SKM-1 (cell line): ENCODE results near the gene GNLY.
A peak's percentile ranks its signal among the peaks of the same experiment; 100 is the strongest.

Source experiments
- DNase-seq: peaks from one replicate; lab custom pipeline; 2025; ENCODE audit not compliant: unreplicated experiment; lab: John Stamatoyannopoulos, UW

Gene GNLY

DNA sequence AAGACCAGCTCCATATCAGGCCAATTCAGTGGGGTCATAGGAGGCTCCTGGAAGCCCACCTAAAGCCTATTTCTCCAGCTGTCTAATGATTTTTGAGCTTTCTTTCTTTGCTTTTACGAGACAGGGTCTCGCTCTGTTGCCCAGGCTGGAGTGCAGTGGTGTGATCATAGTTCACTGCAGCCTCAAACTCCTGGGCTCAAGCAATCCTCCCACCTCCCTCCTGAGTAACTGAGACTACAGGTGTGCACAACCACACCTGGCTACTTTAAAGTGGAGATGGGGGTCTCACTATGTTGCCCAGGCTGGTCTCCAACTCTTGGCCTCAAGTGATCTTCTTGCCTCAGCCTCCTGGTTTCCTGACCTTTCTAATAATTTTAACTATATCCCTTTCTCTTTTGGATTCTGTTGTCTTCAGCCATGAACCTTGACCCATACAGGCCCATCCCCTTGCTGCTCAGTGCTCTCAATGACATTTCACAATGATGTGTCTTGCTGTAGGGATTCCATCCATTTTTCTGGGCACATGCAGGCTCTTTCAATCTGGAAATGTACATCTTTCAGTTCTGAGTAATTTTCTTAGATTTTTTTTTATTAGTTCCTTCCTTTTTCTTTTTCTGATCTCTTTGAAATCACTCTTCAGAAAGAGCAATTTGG lies 29.7 kb downstream of the GNLY start:
- no peak for DNase-seq

DNA sequence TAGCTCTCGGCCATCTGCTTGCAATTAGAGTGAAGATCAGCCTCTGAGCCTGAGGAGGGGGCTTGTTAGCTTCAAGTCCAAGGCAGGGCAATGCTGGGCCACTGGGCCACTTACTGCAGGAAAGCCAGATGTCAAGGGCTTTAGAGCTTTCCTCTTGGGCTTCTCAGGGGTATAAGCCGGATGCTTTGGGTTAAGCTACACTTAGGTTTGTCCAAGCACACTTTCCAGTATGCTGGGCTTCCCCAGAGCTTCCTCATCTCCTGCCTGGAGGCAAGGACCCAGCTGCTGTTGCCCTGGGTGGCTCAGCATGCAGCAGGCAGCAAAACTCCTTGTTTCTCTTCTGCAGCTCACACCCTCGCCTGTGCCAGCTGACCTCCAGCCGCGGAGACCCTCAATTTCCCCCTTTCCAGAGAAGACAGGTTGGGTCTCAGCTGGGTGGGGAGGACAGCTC lies 30.6 kb downstream of the GNLY start:
- DNase-seq = no peak

DNA sequence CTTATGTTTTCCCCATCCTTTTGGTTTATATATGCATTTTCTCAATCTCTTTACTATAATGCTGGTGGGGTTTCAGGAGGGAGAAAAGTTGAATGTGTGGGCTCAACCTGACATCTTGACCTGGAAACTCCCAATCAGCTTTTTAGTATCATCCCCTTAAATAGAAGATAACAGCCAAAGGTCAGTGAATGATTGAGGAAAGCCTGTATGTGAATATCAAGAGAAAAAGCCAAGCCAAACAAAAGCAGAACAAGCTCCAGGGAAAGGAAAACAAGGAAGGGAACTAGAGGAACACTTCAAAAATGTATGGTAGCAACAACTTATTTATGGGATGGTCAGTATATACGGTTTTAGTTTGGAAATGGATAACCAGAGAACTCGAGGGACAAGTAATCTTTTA lies 31.3 kb downstream of the GNLY start:
- no peak for DNase-seq

DNA sequence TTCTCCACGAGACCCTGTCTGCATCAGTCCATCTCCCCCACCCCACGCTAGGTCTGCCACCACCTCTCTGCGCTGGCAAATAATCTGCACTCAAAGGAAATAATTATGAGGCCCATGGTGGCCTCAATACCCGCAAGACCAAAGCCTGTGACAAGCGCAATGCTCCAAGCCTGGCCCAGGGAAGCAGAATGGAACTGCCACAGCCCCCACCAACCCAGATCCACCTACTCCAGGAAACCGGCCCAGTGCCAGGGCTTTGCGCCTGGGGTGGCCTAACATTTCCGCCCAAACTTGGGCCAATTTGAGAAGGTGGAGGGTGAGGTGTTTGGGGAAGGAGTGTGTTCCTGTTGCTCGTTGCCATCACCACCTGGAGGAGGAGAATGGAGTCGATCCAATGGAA lies 33.6 kb downstream of the GNLY start:
- no peak for DNase-seq

DNA sequence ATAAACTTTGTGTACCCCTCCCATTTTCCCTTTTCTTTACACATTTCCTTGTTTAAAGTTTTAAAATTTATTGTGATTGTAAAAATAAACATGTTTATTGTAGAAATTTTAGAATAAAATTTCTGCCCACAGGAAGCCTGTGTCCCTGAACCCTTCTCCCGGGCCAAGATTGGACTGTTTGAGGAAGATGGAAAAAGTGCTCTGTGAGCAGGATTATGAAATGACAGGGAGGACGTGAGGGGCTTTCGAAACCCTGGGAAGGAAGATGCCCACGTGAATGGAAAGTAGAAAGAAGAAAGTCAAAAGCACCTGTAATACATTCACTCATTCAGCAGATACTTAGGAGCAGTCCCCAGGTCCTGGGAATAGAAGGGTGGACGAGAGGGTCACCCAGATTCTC lies 34.2 kb downstream of the GNLY start:
- DNase-seq = no peak

DNA sequence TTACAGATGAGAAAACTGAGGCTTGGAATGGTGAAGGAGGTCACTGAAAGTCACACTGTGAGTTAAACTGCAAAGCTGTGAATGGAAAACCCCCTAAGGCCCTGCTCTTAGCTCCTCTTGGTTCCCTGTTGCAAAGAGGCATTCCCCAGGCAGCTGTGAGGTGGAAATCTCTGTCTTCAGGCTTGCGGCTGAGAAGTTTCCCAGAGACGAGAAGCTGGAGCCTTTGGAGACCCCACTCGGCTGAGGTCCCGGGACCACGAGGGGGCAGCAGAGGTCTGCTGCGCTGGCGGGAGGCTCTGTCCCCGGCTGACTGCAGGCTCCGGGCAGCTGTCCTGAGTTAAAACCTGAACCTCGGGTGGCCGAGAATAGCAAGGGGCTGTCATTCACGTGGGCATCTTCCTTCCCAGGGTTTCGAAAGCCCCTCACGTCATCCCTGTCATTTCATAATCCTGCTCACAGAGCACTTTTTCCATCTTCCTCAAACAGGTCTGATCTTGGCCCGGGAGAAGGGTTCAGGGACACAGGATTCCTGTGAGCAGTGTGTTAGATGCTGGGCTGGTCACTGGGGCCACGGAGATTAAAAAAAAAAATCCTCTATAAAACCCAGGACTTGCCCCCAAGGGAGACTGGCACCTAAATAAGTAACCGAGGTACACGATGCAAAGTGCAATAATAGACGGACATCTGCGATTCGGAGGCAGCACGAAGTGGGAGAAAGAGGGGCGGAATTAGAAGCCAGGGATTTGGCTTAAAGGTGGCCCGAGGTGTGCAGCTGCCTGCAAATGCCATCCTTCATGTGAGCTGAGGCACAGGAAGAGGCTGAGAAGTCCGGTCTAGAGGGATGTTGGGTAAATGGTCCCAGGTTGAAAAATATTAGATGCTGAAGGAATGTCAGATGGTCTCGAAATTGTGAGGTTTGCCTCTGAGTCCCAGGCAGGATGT lies 35.0 kb downstream of the GNLY start:
- DNase-seq = peak; percentile 81

DNA sequence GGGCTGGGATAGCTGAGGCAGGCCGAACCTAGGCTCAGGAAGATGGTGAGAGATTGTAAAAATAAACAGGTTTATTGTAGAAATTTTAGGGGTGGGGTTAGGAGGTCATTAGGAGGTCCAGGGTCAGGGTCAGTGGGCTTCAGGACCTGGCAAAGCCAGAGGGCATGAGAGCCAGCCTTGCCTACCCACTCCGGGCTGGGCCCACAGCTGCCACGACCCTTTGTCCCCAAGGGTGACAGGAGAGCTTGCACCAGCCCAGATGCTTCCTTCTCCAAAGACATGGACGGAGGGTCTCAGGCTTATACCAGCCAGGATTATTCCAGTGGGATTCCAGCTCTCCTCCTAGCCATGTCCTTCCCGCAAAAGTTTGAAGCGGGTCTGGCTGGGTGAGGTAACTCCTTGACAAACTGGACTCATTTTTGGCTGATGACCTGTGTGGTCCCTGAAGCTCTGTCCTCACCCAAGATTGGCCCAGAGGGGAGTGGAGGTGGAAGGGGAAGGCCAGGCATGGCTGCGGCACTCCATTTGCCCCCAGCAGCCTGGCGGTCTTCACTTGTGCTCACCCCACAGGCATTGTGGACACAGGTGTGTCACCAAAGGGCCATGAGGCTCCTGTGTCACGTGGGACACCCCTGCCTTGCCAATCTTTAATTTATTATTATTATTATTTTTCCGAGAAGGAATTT lies 35.8 kb downstream of the GNLY start:
- DNase-seq = no peak

DNA sequence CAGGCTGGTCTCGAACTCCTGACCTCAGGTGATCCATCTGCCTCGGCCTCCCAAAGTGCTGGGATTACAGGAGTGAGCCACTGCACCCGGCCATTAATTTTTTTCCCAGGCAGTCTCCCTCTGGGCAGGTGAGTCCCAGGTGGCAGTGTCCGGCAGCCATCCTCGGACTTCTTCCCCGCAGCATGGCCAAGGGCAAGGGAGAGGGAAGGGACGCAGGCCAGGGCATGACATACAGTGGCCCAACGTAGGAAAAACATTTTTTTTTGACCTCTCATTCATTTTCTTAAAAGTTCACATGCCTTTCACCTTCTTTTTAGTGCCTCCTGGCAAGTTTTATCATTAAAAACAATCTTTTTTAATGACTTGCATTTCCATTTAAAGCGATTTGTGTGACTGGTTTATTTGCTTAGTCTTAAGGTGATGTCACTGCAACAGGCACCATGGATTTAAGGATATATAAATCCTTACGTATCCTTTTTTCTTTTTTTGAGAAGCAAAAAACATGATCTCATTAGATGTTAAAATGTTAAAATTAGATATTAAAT lies 36.6 kb downstream of the GNLY start:
- DNase-seq = no peak

DNA sequence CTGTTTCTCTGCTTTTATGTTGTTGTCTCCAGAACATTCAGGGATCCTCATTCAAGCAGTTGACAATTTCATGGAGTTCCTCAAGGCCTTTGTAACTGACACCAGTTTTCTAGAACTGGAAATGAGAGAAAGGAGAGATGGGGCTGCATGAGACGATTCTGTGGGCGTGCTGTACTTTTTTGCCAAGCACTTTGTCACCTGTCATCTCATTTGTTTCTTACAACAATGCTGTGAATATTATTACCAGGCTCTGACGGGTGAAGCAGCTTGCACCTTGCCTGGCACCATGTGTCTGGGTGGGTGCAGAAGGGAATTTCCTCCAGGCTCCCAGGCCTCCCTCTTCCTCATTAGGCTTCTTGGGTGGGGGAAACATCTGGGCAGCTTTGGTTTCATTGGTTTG lies 37.4 kb downstream of the GNLY start:
- DNase-seq = no peak

DNA sequence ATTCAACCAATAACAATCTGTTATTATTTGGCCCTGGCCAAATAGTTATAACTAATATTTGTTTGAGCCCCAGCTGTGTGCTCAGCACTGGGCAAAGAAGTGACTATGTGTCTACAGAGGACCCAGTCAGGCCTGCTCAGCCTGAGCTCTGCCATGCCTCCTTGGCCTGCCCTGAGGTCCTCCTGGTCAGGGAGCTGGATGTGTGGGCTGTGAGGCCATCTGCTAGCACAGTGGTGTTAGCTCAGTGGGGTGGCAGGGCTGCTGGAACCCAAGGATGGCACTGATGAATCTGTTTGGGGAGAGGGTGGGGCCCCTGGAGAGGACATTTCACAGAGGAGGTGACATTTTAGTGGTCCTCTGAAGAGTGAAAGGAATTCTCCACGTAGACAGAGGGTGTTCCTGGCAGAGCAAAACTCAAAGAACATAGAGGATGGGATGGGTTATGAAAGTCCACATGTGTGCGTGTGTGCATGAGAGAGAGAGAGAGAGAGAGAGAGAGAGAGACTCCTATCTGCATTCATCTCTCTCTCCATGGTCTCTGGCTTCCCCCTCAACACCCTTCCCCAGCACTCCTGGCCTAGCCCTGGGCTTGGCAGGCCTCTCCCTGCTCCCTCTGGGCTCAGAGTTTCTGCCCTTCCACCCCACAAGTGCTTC lies 38.4 kb downstream of the GNLY start:
- no peak for DNase-seq

DNA sequence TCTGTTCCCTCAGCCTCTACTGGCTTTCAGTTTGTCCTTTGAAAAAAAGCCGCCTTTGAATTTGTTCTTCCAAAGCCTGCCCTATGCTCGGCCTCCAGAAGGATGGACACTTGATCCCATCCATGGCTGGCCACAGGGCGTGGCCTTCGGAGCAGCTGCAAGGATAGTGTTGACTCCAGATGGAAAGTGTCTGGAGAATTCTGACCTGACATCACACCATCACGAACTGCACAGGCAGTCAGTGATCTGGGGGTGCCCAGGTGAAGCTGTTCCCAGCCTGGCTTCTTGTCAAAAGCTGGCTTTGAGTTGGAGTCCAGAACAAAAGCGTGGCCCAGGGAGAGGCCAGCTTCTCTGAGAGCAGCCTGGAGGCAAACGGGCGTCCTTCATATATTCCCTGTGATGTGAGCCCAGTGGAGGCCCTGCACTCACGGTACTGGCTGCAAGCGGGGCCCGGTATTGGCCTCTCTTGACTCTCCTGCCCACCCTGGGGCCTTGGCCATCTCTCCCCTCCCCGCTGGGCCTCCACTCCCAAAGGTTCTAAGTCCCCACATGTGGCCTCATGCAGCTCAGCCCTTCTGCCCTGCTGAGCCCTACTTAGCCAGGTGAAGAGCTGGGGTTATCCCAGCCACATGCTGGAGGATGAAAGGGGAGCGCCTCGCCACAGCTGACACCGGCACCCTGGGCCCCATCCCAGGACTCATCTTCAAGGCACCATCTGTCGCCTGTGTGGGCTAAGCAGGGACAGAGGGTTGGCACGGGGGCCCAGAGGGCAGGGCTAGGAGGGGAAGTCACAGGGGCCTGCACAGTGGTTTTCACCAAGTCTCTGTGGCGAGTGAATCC lies 39.2 kb downstream of the GNLY start:
- no peak for DNase-seq

DNA sequence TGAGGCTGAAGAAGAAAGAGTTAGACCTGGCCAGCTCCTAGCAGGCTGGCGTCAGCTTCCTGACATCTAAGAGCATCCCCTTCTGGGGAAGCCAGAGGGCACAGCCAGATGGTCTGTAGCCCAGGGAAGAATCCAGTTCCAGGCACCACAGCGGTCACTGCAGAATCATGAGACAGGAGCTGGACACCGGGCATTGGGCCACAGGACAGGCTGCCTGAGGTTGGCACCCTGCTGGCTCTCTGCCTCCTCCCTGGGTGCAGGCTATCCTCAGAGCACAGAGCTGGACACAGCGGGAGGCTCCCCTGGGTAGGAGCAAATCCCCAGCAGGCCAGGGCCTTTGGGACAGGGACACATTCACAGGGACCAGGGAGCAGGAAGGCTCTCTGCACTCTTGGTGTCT lies 39.9 kb downstream of the GNLY start:
- no peak for DNase-seq

DNA sequence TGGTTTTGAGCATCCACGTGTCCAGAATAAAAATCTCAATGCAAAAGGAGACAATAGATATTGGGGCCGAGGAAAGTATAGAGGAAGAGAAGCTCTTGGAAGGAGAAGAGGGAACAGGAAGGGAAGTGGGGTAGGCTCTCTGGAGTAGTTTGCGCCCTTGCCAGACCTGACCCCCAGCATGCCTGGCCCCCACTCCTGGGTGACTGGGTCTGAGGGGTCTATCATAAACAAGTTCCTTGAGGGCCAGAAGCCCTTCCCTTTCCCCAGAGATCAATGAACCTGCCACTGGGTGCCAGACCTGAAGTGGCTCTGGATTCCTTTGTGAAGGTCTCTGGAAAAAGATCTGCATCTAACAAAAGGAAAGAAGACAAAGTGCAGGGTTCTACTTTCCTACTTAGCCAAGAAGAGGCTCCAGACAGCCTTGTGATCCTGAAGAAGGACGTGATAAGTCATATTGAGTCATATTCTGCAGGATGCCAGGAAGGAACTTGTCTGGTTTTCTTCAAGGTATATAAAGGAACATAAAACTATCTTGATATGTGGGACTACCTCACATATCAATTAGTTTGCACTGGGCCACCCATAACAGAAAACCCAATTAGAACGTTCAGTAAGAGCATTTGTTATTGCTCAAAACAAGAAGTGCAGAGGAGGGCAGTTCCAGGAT lies 40.9 kb downstream of the GNLY start:
- no peak for DNase-seq

DNA sequence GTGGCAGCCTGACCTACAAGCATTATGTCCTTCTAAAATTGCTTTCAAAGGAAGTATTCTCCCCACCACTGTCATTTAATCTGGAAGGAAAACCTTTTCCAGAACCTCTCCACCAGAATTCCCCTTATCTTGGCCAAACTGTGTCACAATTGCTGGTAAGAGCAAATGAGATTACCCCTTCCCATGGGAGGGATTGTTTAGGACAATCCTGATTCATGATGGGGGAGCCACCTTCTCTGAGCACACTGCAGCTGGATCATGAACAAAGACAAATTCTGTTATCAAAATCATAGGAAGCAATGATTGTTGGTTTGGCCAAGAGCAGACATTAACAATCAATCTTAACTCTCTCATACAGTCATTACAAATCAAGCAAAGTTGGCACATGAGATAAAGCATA lies 41.5 kb downstream of the GNLY start:
- no peak for DNase-seq

DNA sequence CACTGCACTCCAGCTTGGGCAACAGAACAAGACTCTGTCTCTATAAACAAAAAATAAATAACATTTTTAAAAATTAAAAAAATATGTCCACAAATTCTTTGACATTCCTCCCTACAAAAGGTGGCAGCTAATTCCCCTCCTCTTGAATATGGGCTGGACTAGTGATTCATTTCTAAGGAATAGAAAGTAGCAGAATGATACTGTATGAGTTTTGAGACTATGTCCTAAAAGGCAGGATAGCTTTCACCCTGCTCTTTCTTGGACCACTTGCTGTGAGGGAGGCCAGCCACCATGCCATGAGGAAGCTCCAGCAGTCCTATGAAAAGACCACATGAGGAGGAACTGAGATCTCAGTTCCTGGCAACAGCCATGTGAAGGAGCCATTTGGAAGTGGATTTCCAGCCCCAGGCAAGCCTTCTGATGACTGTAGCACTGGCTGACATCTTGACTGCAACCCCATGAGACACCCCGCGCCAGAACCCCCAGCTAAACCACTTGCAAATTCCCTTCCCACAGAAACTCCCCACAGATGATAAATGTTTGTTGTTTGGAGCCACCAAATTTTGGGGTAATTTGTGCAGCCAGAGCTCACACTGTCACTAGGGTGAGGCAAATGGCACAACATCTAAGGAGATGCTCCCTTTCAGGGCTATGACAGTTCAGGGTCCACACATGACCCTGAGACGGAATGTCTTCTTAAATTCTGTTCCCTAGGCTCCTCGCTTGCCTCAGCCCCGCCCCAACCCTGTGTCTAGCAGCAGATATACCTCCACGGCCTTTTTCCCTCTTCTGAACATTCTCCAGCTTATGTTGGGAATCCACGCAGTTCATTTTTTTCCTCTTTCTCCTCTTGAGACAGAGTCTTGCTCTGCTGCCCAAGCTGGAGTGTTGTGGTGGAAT lies 42.5 kb downstream of the GNLY start:
- DNase-seq = no peak

DNA sequence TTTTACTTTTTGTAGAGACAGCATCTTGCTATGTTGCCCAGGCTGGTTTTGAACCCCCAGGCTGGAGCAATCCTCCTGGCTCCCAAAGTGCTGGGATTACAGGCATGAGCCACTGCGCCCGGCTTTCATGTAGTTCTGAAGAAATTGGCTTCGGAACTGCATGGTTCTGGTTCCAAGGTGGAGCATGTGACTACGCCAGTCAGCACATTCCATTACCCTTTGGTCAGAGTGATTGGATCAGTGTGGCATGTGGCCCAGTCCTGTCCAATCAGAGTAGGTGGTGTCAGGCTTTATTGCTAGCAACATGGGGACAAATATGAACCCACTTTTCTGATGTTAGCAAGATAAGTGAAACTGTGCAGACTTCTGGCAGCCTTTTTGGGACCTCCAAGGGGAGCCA lies 43.3 kb downstream of the GNLY start:
- no peak for DNase-seq

DNA sequence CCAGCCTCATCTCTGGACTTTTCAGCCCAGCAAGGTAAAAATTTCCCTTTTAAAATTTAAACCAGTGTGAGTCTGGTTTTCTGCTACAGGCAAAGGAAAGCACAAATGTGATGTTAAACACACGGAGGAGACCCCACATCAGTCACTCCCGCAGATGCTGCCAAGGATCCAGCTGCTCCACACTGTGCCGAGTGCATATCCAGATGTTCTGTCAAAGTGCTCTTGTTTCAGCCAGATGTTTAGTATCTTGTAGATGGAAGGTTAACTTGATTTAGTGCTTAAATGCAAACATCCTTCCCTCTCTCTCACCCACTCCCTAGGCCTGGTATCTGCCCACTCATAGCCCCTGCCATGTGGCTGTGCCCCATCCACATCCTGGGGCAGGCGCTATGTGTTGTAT lies 43.8 kb downstream of the GNLY start:
- no peak for DNase-seq

DNA sequence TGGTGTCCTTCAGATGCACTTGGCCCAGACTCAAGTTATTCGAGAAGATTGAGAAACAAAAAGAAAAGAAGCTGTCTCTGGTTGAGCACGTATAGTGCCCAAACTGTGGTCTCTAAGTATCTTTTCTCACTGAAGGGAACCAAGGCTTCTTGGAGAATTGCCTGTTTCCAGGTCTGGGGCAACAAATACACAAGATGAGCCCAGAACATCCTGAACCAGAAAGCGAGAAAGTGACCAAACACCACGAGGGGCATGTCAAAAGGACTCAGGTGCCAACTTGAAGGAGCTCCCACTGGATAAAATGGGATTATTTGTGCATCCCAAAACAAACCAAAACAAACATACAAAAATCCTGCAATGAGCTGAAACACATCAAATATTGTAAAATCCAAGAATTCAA lies 46.0 kb downstream of the GNLY start:
- no peak for DNase-seq
